Effector CD4-positive, alpha-beta T cell (primary cell): Measurements from ENCODE around the gene SLC1A3.

ENCODE experiments used
- DNase-seq: peaks from one replicate; pipeline ENCODE4 v3.0.0-alpha.2; 2020

The SLC1A3 gene

GRCh38 chr5:36658038-36658756 is 51.8 kb downstream of the SLC1A3 start:
- DNase-seq: no peak

GRCh38 chr5:36659411-36659810 is 53.0 kb downstream of the SLC1A3 start:
- DNase-seq: no peak

- no peak for DNase-seq
Measured at GRCh38 chr5:36660397-36661049, 54.1 kb downstream of the SLC1A3 start.

- no peak for DNase-seq
Measured at GRCh38 chr5:36661456-36662220, 55.2 kb downstream of the SLC1A3 start.

- DNase-seq: no peak
Measured at GRCh38 chr5:36662291-36662851, 56.0 kb downstream of the SLC1A3 start.

GRCh38 chr5:36664766-36665165 is 58.4 kb downstream of the SLC1A3 start:
- no peak for DNase-seq

GRCh38 chr5:36665628-36666027 is 59.2 kb downstream of the SLC1A3 start:
- no peak for DNase-seq

- no peak for DNase-seq
Measured at GRCh38 chr5:36666274-36666673, 59.9 kb downstream of the SLC1A3 start.

GRCh38 chr5:36666986-36667385 is 60.6 kb downstream of the SLC1A3 start:
- no peak for DNase-seq

- DNase-seq: no peak
Measured at GRCh38 chr5:36667824-36668223, 61.4 kb downstream of the SLC1A3 start.

GRCh38 chr5:36669015-36669651 is 62.7 kb downstream of the SLC1A3 start:
- DNase-seq: no peak

- no peak for DNase-seq
Measured at GRCh38 chr5:36670548-36670947, 64.1 kb downstream of the SLC1A3 start.

GRCh38 chr5:36675282-36675681 is 68.9 kb downstream of the SLC1A3 start:
- no peak for DNase-seq

GRCh38 chr5:36679221-36679989 is 73.0 kb downstream of the SLC1A3 start:
- no peak for DNase-seq

GRCh38 chr5:36680066-36680465 is 73.7 kb downstream of the SLC1A3 start:
- no peak for DNase-seq

GRCh38 chr5:36681711-36682110 is 75.3 kb downstream of the SLC1A3 start:
- no peak for DNase-seq

- DNase-seq: no peak
Measured at GRCh38 chr5:36682499-36682898, 76.1 kb downstream of the SLC1A3 start.

- no peak for DNase-seq
Measured at GRCh38 chr5:36683821-36684434, 77.5 kb downstream of the SLC1A3 start.

- DNase-seq: no peak
Measured at GRCh38 chr5:36685631-36686288, 79.4 kb downstream of the SLC1A3 start.

GRCh38 chr5:36686881-36687280 is 80.5 kb downstream of the SLC1A3 start:
- DNase-seq: no peak

- no peak for DNase-seq
Measured at GRCh38 chr5:36688722-36689121, 82.3 kb downstream of the SLC1A3 start.
